Measurements from ENCODE around the gene KCTD7. TPM values are rescaled to one million over a fixed set of nuclear protein-coding genes. Genes with fewer than 3 reads are reported as not detected.
"Not testable (repeated sequence)": the region's sequence is repeated elsewhere in the genome, so short reads cannot be mapped to it uniquely, and the experiment has no call there.

Gene KCTD7
- total and polyA plus RNA-seq, 12 donors: 6.7 to 13.6 (median 8.1) TPM

- Histone ChIP-seq H3K27ac (peak overlapping the region; percentile 84 to 97 (median 93)), H3K27me3 (no peaks in the 10 kb centered on the region), H3K4me1 (peaks cover 0 to 47% (median 31%) of the 10 kb centered on the region in 9 donors), H3K9me3 (no peaks in the 10 kb centered on the region), H3K4me3 (peak overlapping the region; percentile 68 to 98 (median 88)), H3K36me3 (peaks cover 0 to 10% (median 0%) of the 10 kb centered on the region in 9 donors)
- intact Hi-C loops (cut with DNase I): loop anchor here in 6 of 10 donors (2.0 to 10.0 kb wide), 3 partner anchors 35 to 63 kb away; partner anchors contain the start of gene KCTD7 (in 5 of the 6)
- TF ChIP-seq, protein P1, sequence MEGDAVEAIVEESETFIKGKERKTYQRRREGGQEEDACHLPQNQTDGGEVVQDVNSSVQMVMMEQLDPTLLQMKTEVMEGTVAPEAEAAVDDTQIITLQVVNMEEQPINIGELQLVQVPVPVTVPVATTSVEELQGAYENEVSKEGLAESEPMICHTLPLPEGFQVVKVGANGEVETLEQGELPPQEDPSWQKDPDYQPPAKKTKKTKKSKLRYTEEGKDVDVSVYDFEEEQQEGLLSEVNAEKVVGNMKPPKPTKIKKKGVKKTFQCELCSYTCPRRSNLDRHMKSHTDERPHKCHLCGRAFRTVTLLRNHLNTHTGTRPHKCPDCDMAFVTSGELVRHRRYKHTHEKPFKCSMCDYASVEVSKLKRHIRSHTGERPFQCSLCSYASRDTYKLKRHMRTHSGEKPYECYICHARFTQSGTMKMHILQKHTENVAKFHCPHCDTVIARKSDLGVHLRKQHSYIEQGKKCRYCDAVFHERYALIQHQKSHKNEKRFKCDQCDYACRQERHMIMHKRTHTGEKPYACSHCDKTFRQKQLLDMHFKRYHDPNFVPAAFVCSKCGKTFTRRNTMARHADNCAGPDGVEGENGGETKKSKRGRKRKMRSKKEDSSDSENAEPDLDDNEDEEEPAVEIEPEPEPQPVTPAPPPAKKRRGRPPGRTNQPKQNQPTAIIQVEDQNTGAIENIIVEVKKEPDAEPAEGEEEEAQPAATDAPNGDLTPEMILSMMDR (IDR thresholded peaks at IDR 0.05): no peak
- DNase-seq (peak; percentile 90 to 91), ATAC-seq (peak; percentile 97 to 98 (median 98))
- 0 to 1% methylated on average over 73 to 83 of the region's 83 CpGs for WGBS, 2 donors
Measured at GRCh38 chr7:66591799-66592596, 36.7 kb upstream of the KCTD7 start.

- H3K9me3 ChIP-seq, H3K36me3 ChIP-seq, H3K27me3 ChIP-seq, ATAC-seq, DNase-seq: not testable (repeated sequence)
- Histone ChIP-seq H3K27ac (peak overlapping the region; percentile 84 to 97 (median 93)), H3K4me3 (peak overlapping the region in 9 of 10 donors; percentile 68 to 97 (median 87)), H3K4me1 (peaks cover 0 to 44% (median 31%) of the 10 kb centered on the region in 9 donors)
- 22 to 32% methylated on average over 4 of the region's 4 CpGs for WGBS, 2 donors
- intact Hi-C loops (cut with DNase I): loop anchor here in 6 of 10 donors (2.0 to 10.0 kb wide), 3 partner anchors 35 to 62 kb away; partner anchors contain the start of gene KCTD7 (in 5 of the 6)
Measured at GRCh38 chr7:66592597-66593146, 36.0 kb upstream of the KCTD7 start.

DNA sequence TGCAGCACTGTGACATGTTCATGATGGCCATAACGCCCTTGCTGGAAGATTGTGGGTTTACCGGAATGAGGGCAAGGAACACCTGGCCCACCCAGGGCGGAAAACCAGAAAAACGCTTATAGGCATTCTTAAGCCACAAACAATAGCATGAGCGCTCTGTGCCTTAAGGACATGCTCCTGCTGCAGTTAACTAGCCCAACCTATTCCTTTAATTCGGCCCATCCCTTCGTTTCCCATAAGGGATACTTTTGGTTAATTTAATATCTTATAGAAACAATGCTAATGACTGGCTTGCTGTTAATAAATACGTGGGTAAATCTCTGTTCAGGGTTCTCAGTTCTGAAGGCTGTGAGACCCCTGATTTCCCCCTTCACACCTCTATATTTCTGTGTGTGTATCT lies 34.6 kb upstream of the KCTD7 start:
- intact Hi-C loops (cut with DNase I): loop anchor here in 5 of 10 donors (5.0 to 10.0 kb wide), 2 partner anchors 33 to 61 kb away; partner anchors contain the start of gene KCTD7 (in 4 of the 5)
- DNase-seq, H3K4me3 ChIP-seq, ATAC-seq, H3K9me3 ChIP-seq, H3K36me3 ChIP-seq, H3K27ac ChIP-seq, H3K27me3 ChIP-seq: not testable (repeated sequence)
- H3K4me1 ChIP-seq: peaks cover 0 to 33% (median 25%) of the 10 kb centered on the region in 9 donors
- WGBS, 2 donors: 92 to 96% methylated on average over 8 of the region's 8 CpGs

DNA sequence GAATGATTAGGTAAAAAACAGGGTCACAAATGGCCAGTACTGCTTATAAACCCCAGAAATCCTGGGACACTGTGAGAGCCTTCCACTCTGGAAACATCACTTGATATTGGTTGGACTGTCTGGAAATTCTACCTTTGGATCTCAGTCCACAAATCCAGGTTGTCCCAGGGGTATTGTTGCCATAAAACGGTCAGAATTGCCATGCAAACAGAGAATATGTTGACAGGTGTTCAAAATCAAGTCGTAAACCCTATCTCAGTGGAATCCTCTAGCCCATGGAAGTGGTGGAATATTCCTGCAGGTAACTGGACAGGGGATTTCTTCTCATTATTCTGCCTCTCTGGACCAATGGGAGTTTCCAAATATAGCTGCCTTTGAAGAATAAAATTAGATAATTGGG lies 31.2 kb upstream of the KCTD7 start:
- Histone ChIP-seq H3K27ac (no peak overlapping the region), H3K36me3 (no peaks in the 10 kb centered on the region), H3K4me1 (peaks cover 0 to 8% (median 5%) of the 10 kb centered on the region in 9 donors), H3K9me3 (no peaks in the 10 kb centered on the region), H3K27me3 (no peaks in the 10 kb centered on the region), H3K4me3 (no peak overlapping the region)
- no peak for ATAC-seq
- TF ChIP-seq, protein P1 (IDR thresholded peaks at IDR 0.05): no peak
- intact Hi-C loops (cut with DNase I): loop anchor here in 1 of 10 donors (10.0 kb wide), 1 partner anchor 57 kb away; no protein-coding TSS in a partner anchor
- DNase-seq: no peak
- WGBS, 2 donors: 59 to 64% methylated on average over 2 of the region's 2 CpGs

- 91 to 95% methylated on average over 3 of the region's 3 CpGs for WGBS, 2 donors
- H3K9me3 ChIP-seq: no peaks in the 10 kb centered on the region
- no peak overlapping the region for H3K4me3 ChIP-seq
- intact Hi-C loops (cut with DNase I): no loop called here
- TF ChIP-seq, protein P1 (IDR thresholded peaks at IDR 0.05): no peak
- ATAC-seq: no peak
- H3K27me3 ChIP-seq: no peaks in the 10 kb centered on the region
- no peaks in the 10 kb centered on the region for H3K4me1 ChIP-seq
- H3K36me3 ChIP-seq: no peaks in the 10 kb centered on the region
- H3K27ac ChIP-seq: no peak overlapping the region
- DNase-seq: no peak
Measured at GRCh38 chr7:66602159-66602558, 26.5 kb upstream of the KCTD7 start.

All from heart right ventricle (tissue), 16 donors.